ENCODE results near the gene ZNHIT3. TPM values are rescaled to one million over a fixed set of nuclear protein-coding genes. Genes with fewer than 3 reads are reported as not detected.

The ZNHIT3 gene
- total and polyA plus RNA-seq, 2 donors: 33.7 to 51.9 TPM

- no peak for DNase-seq (ENCODE audit: extremely low spot score)
- Histone ChIP-seq H3K27ac (ENCODE audit: low read depth) (peak overlapping the region; percentile 96), H3K4me3 (ENCODE audit: low read depth, low read length) (peak overlapping the region; percentile 63), H3K4me1 (ENCODE audit: insufficient read depth) (no peaks in the 10 kb centered on the region), H3K36me3 (ENCODE audit: insufficient read depth) (no peaks in the 10 kb centered on the region)
- WGBS: 7% methylated on average over 48 of the region's 48 CpGs
These were observed 47.7 kb downstream of the ZNHIT3 start for GRCh38 chr17:36533935-36534839.

- no peak for DNase-seq (ENCODE audit: extremely low spot score)
- Histone ChIP-seq H3K4me1 (ENCODE audit: insufficient read depth) (no peaks in the 10 kb centered on the region), H3K36me3 (ENCODE audit: insufficient read depth) (no peaks in the 10 kb centered on the region), H3K27ac (ENCODE audit: low read depth) (peak within 1 kb of the TSS; percentile 96), H3K4me3 (ENCODE audit: low read depth, low read length) (peak within 1 kb of the TSS; percentile 63)
- under 1% methylated on average over 83 of the region's 83 CpGs for WGBS
These were observed 48.6 kb downstream of the ZNHIT3 start, which contains the start of the genes MYO19 and PIGW for GRCh38 chr17:36534840-36535668. Gene MYO19, minus strand, starts transcription at chr17:36534868. Its CDS starts 2,330 bp downstream, at chr17:36532538. Gene PIGW, plus strand, starts transcription at chr17:36534987. Its CDS starts 2,115 bp downstream, at chr17:36537102.

GRCh38 chr17:36535669-36536081 is 49.2 kb downstream of the ZNHIT3 start:
- H3K27ac ChIP-seq (ENCODE audit: low read depth): peak overlapping the region; percentile 96
- 7% methylated on average over 15 of the region's 15 CpGs for WGBS

GRCh38 chr17:36540696-36541095 is 54.2 kb downstream of the ZNHIT3 start:
- Histone ChIP-seq H3K4me3 (ENCODE audit: low read depth, low read length) (no peak overlapping the region), H3K4me1 (ENCODE audit: insufficient read depth) (no peaks in the 10 kb centered on the region), H3K36me3 (ENCODE audit: insufficient read depth) (no peaks in the 10 kb centered on the region), H3K27ac (ENCODE audit: low read depth) (no peak overlapping the region)
- 98% methylated on average over 3 of the region's 3 CpGs for WGBS
- DNase-seq (ENCODE audit: extremely low spot score): no peak

More at GRCh38 chr17:36535669-36536081, 49.2 kb downstream of the ZNHIT3 start:
- Histone ChIP-seq H3K36me3 (ENCODE audit: insufficient read depth) (no peaks in the 10 kb centered on the region), H3K4me1 (ENCODE audit: insufficient read depth) (no peaks in the 10 kb centered on the region), H3K4me3 (ENCODE audit: low read depth, low read length) (peak overlapping the region; percentile 63)
- no peak for DNase-seq (ENCODE audit: extremely low spot score)

GRCh38 chr17:36542755-36543154 is 56.3 kb downstream of the ZNHIT3 start:
- Histone ChIP-seq H3K36me3 (ENCODE audit: insufficient read depth) (no peaks in the 10 kb centered on the region), H3K27ac (ENCODE audit: low read depth) (no peak overlapping the region), H3K4me3 (ENCODE audit: low read depth, low read length) (no peak overlapping the region), H3K4me1 (ENCODE audit: insufficient read depth) (no peaks in the 10 kb centered on the region)
- 98% methylated on average over 15 of the region's 15 CpGs for WGBS
- no peak for DNase-seq (ENCODE audit: extremely low spot score)

- Histone ChIP-seq H3K27ac (ENCODE audit: low read depth) (peak overlapping the region; percentile 98), H3K36me3 (ENCODE audit: insufficient read depth) (no peaks in the 10 kb centered on the region), H3K4me1 (ENCODE audit: insufficient read depth) (no peaks in the 10 kb centered on the region), H3K4me3 (ENCODE audit: low read depth, low read length) (peak overlapping the region; percentile 78)
- DNase-seq (ENCODE audit: extremely low spot score): no peak
- under 1% methylated on average over 10 of the region's 10 CpGs for WGBS
These were observed 57.5 kb downstream of the ZNHIT3 start for GRCh38 chr17:36544044-36544306.

GRCh38 chr17:36544307-36545076 is 58.0 kb downstream of the ZNHIT3 start, which contains the start of gene GGNBP2:
Gene GGNBP2, plus strand, starts transcription at chr17:36544919. Its CDS starts 806 bp downstream, at chr17:36545725.
- WGBS: under 1% methylated on average over 71 of the region's 71 CpGs
- Histone ChIP-seq H3K27ac (ENCODE audit: low read depth) (peak within 1 kb of the TSS; percentile 98), H3K4me3 (ENCODE audit: low read depth, low read length) (peak within 1 kb of the TSS; percentile 78), H3K36me3 (ENCODE audit: insufficient read depth) (no peaks in the 10 kb centered on the region), H3K4me1 (ENCODE audit: insufficient read depth) (no peaks in the 10 kb centered on the region)
- no peak for DNase-seq (ENCODE audit: extremely low spot score)

- Histone ChIP-seq H3K4me1 (ENCODE audit: insufficient read depth) (no peaks in the 10 kb centered on the region), H3K27ac (ENCODE audit: low read depth) (peak overlapping the region; percentile 98), H3K4me3 (ENCODE audit: low read depth, low read length) (peak overlapping the region; percentile 78), H3K36me3 (ENCODE audit: insufficient read depth) (no peaks in the 10 kb centered on the region)
- WGBS: under 1% methylated on average over 32 of the region's 38 CpGs
- DNase-seq (ENCODE audit: extremely low spot score): no peak
These were observed 58.6 kb downstream of the ZNHIT3 start for GRCh38 chr17:36545077-36545464.

Small RNA genes lying within 50 kb of the gene (small RNA-seq; reads per million reads assigned to genes)
- gene RNA5SP439: not detected

Other genes starting within 250 kb of the ZNHIT3 start
- gene TBC1D3I, start 222.1 kb upstream of the ZNHIT3 start, total RNA-seq: not detected
- gene TBC1D3I, start 222.1 kb upstream of the ZNHIT3 start, polyA plus RNA-seq: not detected
- gene TBC1D3G, start 162.8 kb upstream of the ZNHIT3 start, total RNA-seq: not detected
- gene TBC1D3G, start 162.8 kb upstream of the ZNHIT3 start, polyA plus RNA-seq: not detected
- not detected for gene TBC1D3H, start 98.2 kb upstream of the ZNHIT3 start, total RNA-seq
- 0.33 TPM for gene TBC1D3H, start 98.2 kb upstream of the ZNHIT3 start, polyA plus RNA-seq
- gene MYO19, start 48.2 kb downstream of the ZNHIT3 start, total RNA-seq: 48.5 TPM
- 20.2 TPM for gene MYO19, start 48.2 kb downstream of the ZNHIT3 start, polyA plus RNA-seq
- 5.6 TPM for gene PIGW, start 48.3 kb downstream of the ZNHIT3 start, total RNA-seq
- gene PIGW, start 48.3 kb downstream of the ZNHIT3 start, polyA plus RNA-seq: 6.8 TPM
- gene GGNBP2, start 58.2 kb downstream of the ZNHIT3 start, total RNA-seq: 86.5 TPM
- gene GGNBP2, start 58.2 kb downstream of the ZNHIT3 start, polyA plus RNA-seq: 46.4 TPM
- gene DHRS11, start 105.2 kb downstream of the ZNHIT3 start, total RNA-seq: 3.2 TPM
- gene DHRS11, start 105.2 kb downstream of the ZNHIT3 start, polyA plus RNA-seq: 9.4 TPM
- gene MRM1, start 114.9 kb downstream of the ZNHIT3 start, total RNA-seq: 3.0 TPM
- 7.9 TPM for gene MRM1, start 114.9 kb downstream of the ZNHIT3 start, polyA plus RNA-seq